Measurements from ENCODE around the gene CERK. TPM values are rescaled to one million over a fixed set of nuclear protein-coding genes. Genes with fewer than 3 reads are reported as not detected.

CERK gene
- total RNA-seq, 1 experiment from 2014 or later: 30.9 TPM

DNA sequence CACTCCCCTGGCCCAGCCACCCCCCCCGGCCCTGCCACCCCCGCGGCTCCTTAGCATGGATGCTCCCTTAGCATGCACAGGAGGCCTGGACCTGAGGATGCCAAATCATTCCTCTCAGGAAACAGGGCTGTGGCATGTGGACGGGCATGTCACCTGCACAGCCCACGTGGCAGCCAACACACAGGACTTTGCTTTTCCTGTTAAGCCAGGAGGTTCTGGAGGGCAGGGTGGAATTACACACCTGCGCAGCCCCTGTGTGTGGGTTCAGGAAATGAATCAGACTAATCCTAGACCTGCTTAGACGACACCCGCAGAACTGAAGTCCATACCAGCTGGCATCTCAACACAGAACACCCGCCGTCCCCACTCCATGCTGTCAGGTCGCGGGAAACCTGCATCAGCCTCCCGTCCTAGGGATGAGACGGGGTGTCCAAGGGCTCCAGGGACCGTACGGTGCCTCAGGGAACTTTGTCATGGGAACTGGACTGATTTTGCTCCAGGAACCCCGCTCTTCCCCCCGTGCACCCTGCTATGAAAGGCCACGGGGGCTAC, 10.2 kb downstream of the CERK start:
- CTCF ChIA-PET: no interaction called here
- TF ChIP-seq SIN3A (IDR thresholded peaks at IDR 0.05; ENCODE audit: borderline replicate concordance, insufficient read depth, low read depth, low read length) (no peak), CTCF (IDR thresholded peaks at IDR 0.05) (no peak), TCF7L2 (IDR thresholded peaks at IDR 0.05; ENCODE audit: low read depth, low read length) (no peak), REST (IDR thresholded peaks at IDR 0.05; ENCODE audit: insufficient read depth in 1 of 2, low read depth in 2 of 2, low read length in 1 of 2) (no peak), POLR2AphosphoS5 (IDR thresholded peaks at IDR 0.05; ENCODE audit: low read depth, low read length) (no peak)
- POLR2A ChIA-PET: no interaction called here
- Histone ChIP-seq H3K4me3 (ENCODE audit: low read depth in 2 of 2, low read length in 2 of 2) (no peak overlapping the region), H3K36me3 (ENCODE audit: control insufficient read depth, insufficient read depth, low read length) (no peaks in the 10 kb centered on the region), H3K4me1 (ENCODE audit: control insufficient read depth, insufficient read depth, low read length) (peaks cover 3% of the 10 kb centered on the region; the same call in 1 of the 2 replicates), H3K27ac (ENCODE audit: low read length) (no peak overlapping the region), H3K27me3 (ENCODE audit: control insufficient read depth, insufficient read depth, low read length) (no peaks in the 10 kb centered on the region), H3K9me3 (ENCODE audit: control insufficient read depth, insufficient read depth, low read depth, low read length) (no peaks in the 10 kb centered on the region)
- in situ Hi-C loops (cut with HindIII; ENCODE audit: low pct_unique_long_range_greater_than_20kb, low sequenced_read_pairs) (no loop called here), intact Hi-C loops (cut with micrococcal nuclease; ENCODE audit: unreplicated experiment) (no loop called here)
- no peak for DNase-seq (ENCODE audit: low read depth, low spot score)
- ATAC-seq: no peak
- no TSS peak for BruUV-seq (replicated peaks)

DNA sequence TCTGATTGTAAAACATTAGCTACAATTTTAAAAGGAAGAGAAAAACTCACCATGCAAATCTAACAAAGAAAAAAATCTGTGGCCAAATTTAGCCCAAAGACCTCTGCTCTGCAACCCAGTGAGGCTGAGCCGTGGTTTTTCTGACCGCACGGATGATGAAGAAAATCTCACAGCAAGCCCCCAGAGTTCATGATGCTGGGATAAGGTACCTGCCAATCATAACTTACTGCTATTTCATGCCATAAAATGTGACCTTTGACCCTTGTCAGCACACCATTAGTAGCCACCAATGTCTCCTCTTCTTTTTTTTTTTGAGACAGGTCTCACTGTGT, 11.1 kb downstream of the CERK start:
- Histone ChIP-seq H3K9me3 (ENCODE audit: control insufficient read depth, insufficient read depth, low read depth, low read length) (no peaks in the 10 kb centered on the region), H3K36me3 (ENCODE audit: control insufficient read depth, insufficient read depth, low read length) (no peaks in the 10 kb centered on the region), H3K27ac (ENCODE audit: low read length) (no peak overlapping the region), H3K4me1 (ENCODE audit: control insufficient read depth, insufficient read depth, low read length) (peaks cover under 1% of the 10 kb centered on the region; the same call in 1 of the 2 replicates), H3K27me3 (ENCODE audit: control insufficient read depth, insufficient read depth, low read length) (no peaks in the 10 kb centered on the region), H3K4me3 (ENCODE audit: low read depth in 2 of 2, low read length in 2 of 2) (no peak overlapping the region)
- BruUV-seq (replicated peaks): no TSS peak
- ATAC-seq: no peak
- DNase-seq (ENCODE audit: low read depth, low spot score): no peak
- TF ChIP-seq TCF7L2 (IDR thresholded peaks at IDR 0.05; ENCODE audit: low read depth, low read length) (no peak), SIN3A (IDR thresholded peaks at IDR 0.05; ENCODE audit: borderline replicate concordance, insufficient read depth, low read depth, low read length) (no peak), CTCF (IDR thresholded peaks at IDR 0.05) (no peak), POLR2AphosphoS5 (IDR thresholded peaks at IDR 0.05; ENCODE audit: low read depth, low read length) (no peak), REST (IDR thresholded peaks at IDR 0.05; ENCODE audit: insufficient read depth in 1 of 2, low read depth in 2 of 2, low read length in 1 of 2) (no peak)
- ChIA-PET POLR2A (no interaction called here), CTCF (no interaction called here)
- in situ Hi-C loops (cut with HindIII; ENCODE audit: low pct_unique_long_range_greater_than_20kb, low sequenced_read_pairs): no loop called here
- intact Hi-C loops (cut with micrococcal nuclease; ENCODE audit: unreplicated experiment): no loop called here
